NCI-H82 treated with DMSO at 0.1 percent for 48 hours (cell line): ENCODE data around the gene SEMA3B.
A peak's percentile ranks its signal among the peaks of the same experiment; 100 is the strongest.
"Not testable (repeated sequence)": the region's sequence is repeated elsewhere in the genome, so short reads cannot be mapped to it uniquely, and the experiment has no call there.

Source experiments
- DNase-seq: peaks from one replicate; lab custom pipeline; 2025; ENCODE audit not compliant: unreplicated experiment; lab: John Stamatoyannopoulos, UW

SEMA3B gene

GRCh38 chr3:50268703-50269451, at the start of gene SEMA3B:
Gene SEMA3B, plus strand, starts transcription at chr3:50269147. Its CDS starts 94 bp downstream, at chr3:50269241.
- DNase-seq: no peak

GRCh38 chr3:50219285-50219684, 49.7 kb upstream of the SEMA3B start:
- no peak for DNase-seq

- DNase-seq: no peak
These were observed 48.8 kb upstream of the SEMA3B start for GRCh38 chr3:50220109-50220508.

GRCh38 chr3:50221051-50221410, 47.9 kb upstream of the SEMA3B start:
- no peak for DNase-seq

GRCh38 chr3:50221411-50222168, 47.4 kb upstream of the SEMA3B start:
- no peak for DNase-seq

DNA sequence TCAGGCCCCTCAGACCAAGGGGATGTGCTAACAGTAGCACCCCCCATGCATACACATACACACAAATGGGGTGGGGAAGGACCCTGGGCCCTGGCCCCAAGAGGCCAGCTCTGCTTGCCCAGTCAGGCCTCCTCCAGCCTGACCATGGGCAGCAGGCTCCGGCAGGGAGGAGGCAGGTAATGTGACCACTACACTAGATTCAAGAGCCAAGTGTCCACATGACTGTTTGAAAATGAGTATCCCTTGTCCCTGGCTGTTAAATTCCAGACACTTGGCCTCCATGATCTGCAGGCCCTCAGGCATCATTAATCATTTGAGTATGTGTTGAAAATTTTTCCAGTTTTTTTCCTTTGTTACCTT, 46.8 kb upstream of the SEMA3B start:
- no peak for DNase-seq

DNA sequence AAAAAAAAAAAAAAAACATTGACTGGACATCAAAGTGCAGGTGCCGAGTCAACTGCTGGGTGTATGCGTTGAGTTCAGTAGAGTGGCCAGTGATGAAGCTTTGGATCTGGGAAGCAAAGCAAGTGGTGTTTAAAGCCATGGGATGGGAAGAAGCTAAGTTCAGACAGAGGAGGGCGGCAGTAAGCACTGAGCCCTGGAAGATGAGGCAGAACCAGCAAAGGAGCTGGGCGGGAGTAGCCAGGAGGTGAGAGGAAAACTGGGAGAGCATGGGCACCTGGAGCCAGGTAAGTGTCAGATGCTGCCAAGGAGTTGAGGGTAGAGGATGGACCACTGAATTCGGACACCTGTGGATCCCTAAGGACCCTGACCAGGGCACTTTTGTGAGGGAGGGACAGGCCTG, 44.3 kb upstream of the SEMA3B start:
- no peak for DNase-seq

- no peak for DNase-seq
These were observed 42.0 kb upstream of the SEMA3B start for GRCh38 chr3:50226888-50227389.

DNA sequence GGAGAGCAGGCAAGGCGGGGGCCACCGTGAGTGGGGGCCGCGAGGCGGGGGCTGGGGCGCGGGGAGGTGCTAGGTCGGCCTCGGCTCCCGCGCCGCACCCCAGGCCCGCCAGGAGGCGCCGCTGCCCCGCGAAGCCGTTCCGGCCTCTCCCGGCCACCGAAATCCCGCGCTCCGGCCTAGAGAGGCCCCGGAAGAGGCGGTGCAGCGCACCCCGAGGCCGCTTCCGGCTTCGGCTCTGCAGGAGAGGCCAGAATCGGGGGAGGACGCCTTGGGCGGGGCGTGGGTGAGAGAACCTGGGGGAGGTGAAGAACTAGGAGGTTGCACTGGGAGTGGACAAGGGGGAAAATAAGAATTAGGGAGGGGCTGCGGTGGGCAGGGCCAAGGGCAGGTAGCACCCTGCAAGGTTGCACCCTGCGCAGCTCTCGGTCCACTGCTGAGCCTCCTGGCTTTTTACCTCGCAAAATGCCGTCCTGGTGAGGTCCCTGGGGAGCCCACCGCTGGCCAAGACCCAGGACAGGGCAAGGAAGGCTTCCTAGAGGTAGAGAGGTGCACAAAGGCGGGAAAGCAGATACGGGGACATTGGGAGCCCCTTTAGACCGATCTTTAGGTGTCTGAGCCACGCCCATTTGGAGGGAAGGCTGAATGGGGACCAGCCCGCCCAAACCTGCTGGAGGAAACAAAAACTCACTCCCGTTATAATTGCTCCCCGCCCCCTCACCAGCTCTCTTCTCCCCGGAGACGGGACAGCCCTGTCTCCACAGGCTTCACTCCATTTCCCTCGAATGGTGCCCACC, 41.4 kb upstream of the SEMA3B start:
- DNase-seq: peak; percentile 61

DNA sequence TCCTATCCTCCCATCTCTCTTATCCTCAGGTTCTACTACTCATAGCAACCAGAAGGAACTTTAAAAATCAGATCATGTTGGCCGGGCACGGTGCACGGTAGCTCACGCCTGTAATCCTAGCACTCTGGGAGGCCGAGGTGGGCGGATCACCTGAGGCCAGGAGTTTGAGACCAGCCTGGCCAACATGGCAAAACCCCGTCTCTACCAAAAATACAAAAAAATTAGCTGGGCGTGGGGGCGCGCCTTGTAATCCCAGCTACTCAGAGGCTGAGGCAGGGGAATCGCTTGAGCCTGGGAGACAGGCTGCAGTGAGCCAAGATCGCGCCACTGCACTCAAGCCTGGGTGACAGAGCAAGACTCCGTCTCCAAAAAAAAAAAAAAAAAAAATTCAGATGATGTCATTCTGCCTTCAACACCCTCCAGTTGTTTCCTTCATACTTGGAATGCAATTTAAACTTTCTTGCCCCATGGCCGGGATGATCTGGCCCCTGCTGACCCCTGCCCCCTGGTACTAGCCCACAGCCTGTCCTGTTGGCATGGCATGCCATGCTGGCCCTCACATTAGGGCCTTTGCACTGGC, 40.7 kb upstream of the SEMA3B start:
- not testable (repeated sequence) for DNase-seq

GRCh38 chr3:50229490-50229889, 39.5 kb upstream of the SEMA3B start:
- no peak for DNase-seq

- no peak for DNase-seq
These were observed 38.7 kb upstream of the SEMA3B start for GRCh38 chr3:50230104-50230793.

DNA sequence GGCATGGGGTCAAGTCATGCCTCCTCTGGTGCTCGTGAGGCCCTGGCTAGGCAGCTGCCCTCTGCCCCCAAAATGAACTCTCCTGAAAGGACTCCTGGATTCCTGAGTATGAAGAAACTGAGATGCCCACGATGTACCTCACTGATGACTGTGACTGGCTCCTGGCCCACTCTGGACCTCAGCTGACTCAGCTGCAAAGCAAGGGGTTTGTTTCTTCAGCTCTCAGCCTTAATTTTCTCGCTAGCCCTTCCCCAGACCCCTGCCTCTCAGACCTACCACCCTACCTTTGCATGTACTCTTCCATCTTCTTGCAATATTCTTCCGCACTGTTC, 38.2 kb upstream of the SEMA3B start:
- no peak for DNase-seq

GRCh38 chr3:50231581-50231980, 37.4 kb upstream of the SEMA3B start:
- peak; percentile 57 for DNase-seq

DNA sequence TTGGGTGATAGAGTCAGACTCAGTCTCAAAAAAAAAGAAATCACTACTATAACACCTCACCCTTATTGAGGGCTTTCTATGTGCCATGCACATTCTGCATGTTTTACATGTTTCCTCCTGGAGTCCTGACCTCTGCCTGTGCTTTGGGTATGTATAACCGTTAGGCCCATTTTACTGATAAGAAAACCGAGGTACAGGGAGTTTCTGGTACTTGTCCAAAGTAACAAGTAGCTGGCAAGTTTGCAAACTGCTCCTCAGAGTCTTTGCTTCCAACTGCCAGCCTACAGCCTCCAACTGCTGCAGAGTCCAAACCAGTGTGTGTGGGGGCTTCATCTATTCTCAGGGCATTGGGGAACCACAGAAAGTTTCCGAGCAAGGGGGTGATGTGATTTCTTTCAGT, 36.6 kb upstream of the SEMA3B start:
- no peak for DNase-seq

GRCh38 chr3:50233176-50233575, 35.8 kb upstream of the SEMA3B start:
- DNase-seq: no peak

DNA sequence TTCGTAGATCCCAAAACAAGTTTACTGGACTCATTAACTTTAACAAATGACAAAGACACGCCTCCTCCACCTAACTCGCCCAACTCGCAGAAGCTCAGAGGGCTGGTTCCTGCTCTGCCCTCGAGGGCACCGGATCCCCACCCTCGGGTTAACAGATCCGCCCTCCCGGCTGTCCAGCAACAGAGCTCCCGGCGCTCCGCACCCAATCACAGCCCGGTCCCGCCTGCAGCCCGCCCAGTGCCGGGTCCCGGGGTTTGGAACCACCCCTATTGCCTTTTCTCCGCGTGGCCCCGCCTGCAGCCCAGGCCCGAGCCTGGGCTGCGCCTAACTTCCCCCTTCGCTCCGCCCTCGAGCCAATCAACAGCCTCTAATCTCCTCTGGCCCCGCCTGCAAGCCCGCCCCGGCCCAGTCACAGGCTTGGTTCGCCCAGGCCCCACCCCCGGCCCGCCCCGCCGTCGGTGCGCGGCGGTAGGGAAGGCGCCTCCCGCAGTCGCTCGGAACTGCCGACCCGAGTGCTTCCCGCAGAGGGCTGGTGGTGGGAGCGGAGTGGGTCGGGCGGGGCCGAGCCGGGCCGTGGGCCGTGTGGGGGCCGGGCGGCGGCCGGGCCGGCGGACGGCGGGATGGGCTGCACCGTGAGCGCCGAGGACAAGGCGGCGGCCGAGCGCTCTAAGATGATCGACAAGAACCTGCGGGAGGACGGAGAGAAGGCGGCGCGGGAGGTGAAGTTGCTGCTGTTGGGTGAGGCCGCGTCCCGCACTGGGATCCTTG, 33.0 kb upstream of the SEMA3B start, which contains the start of gene GNAI2:
Gene GNAI2 (plus strand): TSS at position 489 of the 768 bp plus-strand sequence. CDS start 132 bp downstream, at position 621.
- DNase-seq: peak; percentile 95

GRCh38 chr3:50236484-50237132, 32.3 kb upstream of the SEMA3B start:
- no peak for DNase-seq

DNA sequence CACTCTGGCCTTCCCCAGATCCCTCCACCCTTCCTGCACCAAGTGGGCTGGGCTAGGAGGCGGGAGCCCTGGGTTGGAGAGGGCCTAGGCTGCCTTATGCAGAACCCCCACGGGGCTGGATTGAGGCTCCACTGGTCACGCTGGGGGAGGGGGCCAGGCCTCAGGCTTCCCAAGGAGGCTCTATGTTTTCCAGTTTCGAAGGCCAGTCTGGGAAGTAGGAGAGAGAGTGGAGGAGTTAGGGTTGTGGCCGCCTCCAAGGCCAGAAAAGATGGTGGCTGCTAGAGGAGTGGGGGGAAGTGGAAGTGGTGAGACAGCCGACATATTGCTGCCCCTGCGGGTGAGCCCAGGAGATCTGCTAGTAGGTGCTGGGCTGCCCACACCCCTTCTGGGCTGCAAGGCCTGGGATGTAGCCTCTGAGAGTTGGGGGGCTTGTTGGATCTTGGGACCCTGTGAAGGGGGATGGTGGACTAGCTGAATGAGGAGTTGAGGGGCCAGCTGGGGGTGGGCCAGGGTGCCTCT, 31.8 kb upstream of the SEMA3B start:
- DNase-seq: no peak
